H1 (cell line): Measurements from ENCODE around the gene STX2. TPM values are rescaled to one million over a fixed set of nuclear protein-coding genes. Genes with fewer than 3 reads are reported as not detected.

Experiments
- CTCF ChIA-PET: fragments of 300-600 bp; sonication (Branson Sonifier 250); formaldehyde crosslinking; loops from one replicate; lab custom pipeline; 2021; ENCODE audit not compliant: partially characterized antibody; lab: Charles Lee
- POLR2A ChIA-PET: fragments of 300-600 bp; sonication (Branson Sonifier 250); formaldehyde crosslinking; loops from one replicate; lab custom pipeline; 2021; ENCODE audit warnings: inconsistent platforms; ENCODE audit not compliant: partially characterized antibody; lab: Charles Lee
- DNase-seq, 2 experiments: peaks; one replicate each; pipeline versions ENCODE4 v3.0.0 to v3.0.0-alpha.2; 2010 to 2022; ENCODE audit warnings: low spot score in 2 of 2, low read depth in 1 of 2, mixed read lengths in 1 of 2
- FAIRE-seq: peaks from 2 replicates; lab custom pipeline; 2011; peaks lifted over from hg19 to GRCh38; lab: Jason Lieb, UNC
- H2AFZ ChIP-seq: 2 replicates; pipeline ENCODE4 v1.8.1; 2012; ENCODE audit warnings: low read length, inconsistent platforms
- H2AK5ac ChIP-seq: 2 replicates; pipeline ENCODE4 v1.6.1; 2013; ENCODE audit warnings: low read depth, low read length
- H2BK120ac ChIP-seq: replicated peaks from 2 replicates; pipeline ENCODE3; 2013; ENCODE audit warnings: low read depth, low read length, inconsistent platforms
- H2BK12ac ChIP-seq: 2 replicates; pipeline ENCODE4 v1.6.1; 2013; ENCODE audit warnings: low read depth, low read length
- H2BK15ac ChIP-seq: 2 replicates; pipeline ENCODE4 v1.6.1; 2013; ENCODE audit warnings: low read length
- H2BK20ac ChIP-seq: 2 replicates; pipeline ENCODE4 v1.6.1; 2013; ENCODE audit warnings: low read length
- H2BK5ac ChIP-seq: 2 replicates; pipeline ENCODE4 v1.6.1; 2013; ENCODE audit warnings: low read depth, low read length
- H3K14ac ChIP-seq: 2 replicates; pipeline ENCODE4 v1.6.1; 2013; ENCODE audit warnings: inconsistent platforms; ENCODE audit not compliant: insufficient read length
- H3K18ac ChIP-seq: 2 replicates; pipeline ENCODE4 v1.6.1; 2013; ENCODE audit warnings: low read length; ENCODE audit errors: extremely low read depth
- H3K23ac ChIP-seq: 2 replicates; pipeline ENCODE4 v1.6.1; 2013; ENCODE audit warnings: inconsistent platforms; ENCODE audit not compliant: insufficient read length
- H3K23me2 ChIP-seq: 2 replicates; pipeline ENCODE4 v1.6.1; 2013; ENCODE audit warnings: low read depth, low read length
- H3K27ac ChIP-seq: 2 replicates; pipeline ENCODE4 v1.6.1; 2011; ENCODE audit warnings: low read depth, low read length, inconsistent platforms
- H3K27me3 ChIP-seq, 4 experiments: replicated peaks in 1 of 4; 1 replicate in 1 of 4; 2 replicates in 3 of 4; pipeline versions ENCODE4 v1.6.1 to v1.8.1; 2011 to 2013; ENCODE audit warnings: low read length in 3 of 4, mild to moderate bottlenecking in 3 of 4, inconsistent platforms in 2 of 4, mixed read lengths in 2 of 4, moderate library complexity in 1 of 4; ENCODE audit not compliant: control insufficient read depth in 3 of 4, insufficient read depth in 3 of 4; ENCODE audit errors: extremely low read depth in 1 of 4
- H3K36me3 ChIP-seq, 4 experiments: 2 replicates each; pipeline versions ENCODE4 v1.6.1 to v1.8.1; 2011 to 2013; ENCODE audit warnings: mild to moderate bottlenecking in 4 of 4, low read length in 3 of 4, moderate library complexity in 2 of 4, control low read depth in 1 of 4, inconsistent platforms in 1 of 4; ENCODE audit not compliant: insufficient read depth in 4 of 4, control insufficient read depth in 2 of 4
- H3K4ac ChIP-seq: replicated peaks from 2 replicates; pipeline ENCODE3; 2013; ENCODE audit warnings: low read length, low read depth, mixed read lengths, inconsistent platforms; ENCODE audit not compliant: insufficient read length
- H3K4me1 ChIP-seq, 4 experiments: replicated peaks in 1 of 4; 1 replicate in 1 of 4; 2 replicates in 3 of 4; pipeline versions ENCODE4 v1.6.1 to v1.8.1; 2011 to 2013; ENCODE audit warnings: low read length in 3 of 4, inconsistent platforms in 2 of 4, mixed read lengths in 1 of 4; ENCODE audit not compliant: insufficient read depth in 4 of 4, control insufficient read depth in 3 of 4
- H3K4me2 ChIP-seq, 2 experiments: 2 replicates each; pipeline versions ENCODE4 v1.6.1 to v1.8.1; 2011 to 2013; ENCODE audit warnings: low read depth in 2 of 2, low read length in 2 of 2, control low read depth in 1 of 2, inconsistent platforms in 1 of 2, mild to moderate bottlenecking in 1 of 2; ENCODE audit not compliant: insufficient read depth in 1 of 2
- H3K4me3 ChIP-seq, 4 experiments: fragments of 200-600, 300-600 bp in 1 of 4; sonication (generic), shearing (Covaris generic), sonication (Bioruptor Twin) in 1 of 4; 2 replicates each; pipeline versions ENCODE4 v1.5.1 to v1.8.1; 2011 to 2016; ENCODE audit warnings: low read length in 4 of 4, low read depth in 3 of 4, control low read depth in 2 of 4, inconsistent platforms in 2 of 4, mild to moderate bottlenecking in 2 of 4, mixed read lengths in 1 of 4, moderate library complexity in 1 of 4; ENCODE audit not compliant: insufficient read depth in 2 of 4; ENCODE audit errors: extremely low read depth in 1 of 4
- H3K56ac ChIP-seq: replicated peaks from 2 replicates; pipeline ENCODE3; 2013; ENCODE audit warnings: low read depth, mild to moderate bottlenecking, mixed read lengths, low read length, inconsistent platforms; ENCODE audit not compliant: insufficient read length
- H3K79me1 ChIP-seq: 2 replicates; pipeline ENCODE4 v1.6.1; 2013; ENCODE audit warnings: low read depth, low read length, control low read depth
- H3K79me2 ChIP-seq, 2 experiments: 2 replicates each; pipeline versions ENCODE4 v1.6.1 to v1.8.1; 2012 to 2013; ENCODE audit warnings: low read length in 2 of 2, mild to moderate bottlenecking in 2 of 2, inconsistent platforms in 1 of 2; ENCODE audit not compliant: insufficient read depth in 2 of 2, control insufficient read depth in 1 of 2
- H3K9ac ChIP-seq, 4 experiments: replicated peaks in 1 of 4; 1 replicate in 1 of 4; 2 replicates in 3 of 4; pipeline versions ENCODE4 v1.6.1 to v1.8.1; 2011 to 2013; ENCODE audit warnings: low read depth in 3 of 4, low read length in 3 of 4, control low read depth in 2 of 4, mild to moderate bottlenecking in 2 of 4, moderate library complexity in 2 of 4, inconsistent platforms in 1 of 4; ENCODE audit errors: extremely low read depth in 1 of 4
- H3K9me3 ChIP-seq, 2 experiments: 2 replicates each; pipeline versions ENCODE4 v1.6.1 to v1.8.1; 2012 to 2013; ENCODE audit warnings: mild to moderate bottlenecking in 2 of 2, moderate library complexity in 2 of 2, control low read depth in 1 of 2, inconsistent platforms in 1 of 2, low read depth in 1 of 2, low read length in 1 of 2, mixed read lengths in 1 of 2; ENCODE audit not compliant: insufficient read depth in 2 of 2
- H4K20me1 ChIP-seq, 2 experiments: replicated peaks in 1 of 2; 2 replicates each; pipeline versions ENCODE3 to v1.8.1; 2011 to 2013; ENCODE audit warnings: inconsistent platforms in 2 of 2, low read length in 2 of 2, mild to moderate bottlenecking in 1 of 2; ENCODE audit not compliant: insufficient read depth in 2 of 2, control insufficient read depth in 1 of 2
- H4K5ac ChIP-seq: 2 replicates; pipeline ENCODE4 v1.6.1; 2013; ENCODE audit warnings: low read length, low read depth, mixed read lengths, inconsistent platforms; ENCODE audit not compliant: insufficient read length
- H4K8ac ChIP-seq: 2 replicates; pipeline ENCODE4 v1.8.0; 2013; ENCODE audit warnings: mild to moderate bottlenecking, moderate library complexity, low read length, inconsistent platforms; ENCODE audit not compliant: insufficient read depth; ENCODE audit errors: extremely low read depth
- H4K91ac ChIP-seq: replicated peaks from 2 replicates; pipeline ENCODE3; 2013; ENCODE audit warnings: low read length, mixed read lengths, inconsistent platforms; ENCODE audit not compliant: insufficient read length
- ATF3 ChIP-seq: IDR thresholded peaks from 2 replicates; pipeline ENCODE4 v1.6.1; 2011; ENCODE audit warnings: low read depth, mild to moderate bottlenecking, low read length; ENCODE audit not compliant: insufficient read depth
- CHD1 ChIP-seq: IDR thresholded peaks from 2 replicates; pipeline ENCODE4 v1.6.1; 2012; ENCODE audit warnings: low read depth, low read length, improper control_type of control experiment
- EZH2 ChIP-seq: fragments of 200-600 bp; sonication (generic); IDR thresholded peaks from 2 replicates; pipeline ENCODE4 v1.7.1; 2012; ENCODE audit warnings: low read depth, mild to moderate bottlenecking, moderate library complexity, low read length, inconsistent platforms; ENCODE audit not compliant: severe bottlenecking
- JUND ChIP-seq: IDR thresholded peaks from 2 replicates; pipeline ENCODE4 v1.6.1; 2011; ENCODE audit warnings: mild to moderate bottlenecking, improper control_type of control experiment, low read length
- KDM4A ChIP-seq: IDR thresholded peaks from one replicate; pipeline ENCODE4 v1.7.1; 2012; ENCODE audit warnings: low read depth, mild to moderate bottlenecking, moderate library complexity, low read length, inconsistent platforms; ENCODE audit not compliant: severe bottlenecking
- POLR2A ChIP-seq, 2 experiments: IDR thresholded peaks; 1 replicate in 1 of 2; 2 replicates in 1 of 2; pipeline ENCODE4 v1.6.1; 2011; ENCODE audit warnings: low read depth in 2 of 2, low read length in 2 of 2, mild to moderate bottlenecking in 2 of 2; ENCODE audit errors: control extremely low read depth in 1 of 2
- SP1 ChIP-seq: IDR thresholded peaks from 2 replicates; pipeline ENCODE4 v1.6.1; 2011; ENCODE audit warnings: low read depth, low read length
- SP4 ChIP-seq: IDR thresholded peaks from 2 replicates; pipeline ENCODE4 v1.6.1; 2012; ENCODE audit warnings: low read length, inconsistent platforms
- TAF7 ChIP-seq: optimal IDR thresholded peaks from 2 replicates; pipeline ENCODE3; 2011; ENCODE audit warnings: low read depth, mild to moderate bottlenecking, inconsistent platforms, low read length, moderate library complexity, borderline replicate concordance
- TCF12 ChIP-seq: IDR thresholded peaks from 2 replicates; pipeline ENCODE4 v1.6.1; 2011; ENCODE audit warnings: low read depth, mild to moderate bottlenecking, low read length
- TEAD4 ChIP-seq: IDR thresholded peaks from 2 replicates; pipeline ENCODE4 v1.6.1; 2012; ENCODE audit warnings: low read depth, low read length, inconsistent platforms, mixed read lengths
- WGBS, 2 experiments: shearing (Covaris generic) in 1 of 2; methylation state at CpG; one replicate each; pipeline versions ENCODE4 v1.1.6 to v1.1.7; 2013 to 2015; ENCODE audit warnings: low lambda C conversion rate in 2 of 2, mixed read lengths in 2 of 2, inconsistent platforms in 1 of 2, low coverage in 1 of 2, missing lambda C conversion rate in 1 of 2; ENCODE audit not compliant: insufficient replicate concordance in 2 of 2, insufficient coverage in 1 of 2, insufficient read length in 1 of 2; ENCODE audit errors: extremely low coverage in 1 of 2, missing lambda C conversion rate in 1 of 2; 5-methylcytosine and 5-hydroxymethylcytosine counted together
- polyA plus RNA-seq, 7 experiments: library from polyadenylated mRNA; depleted of rRNA in 3 of 7; stranded (reverse) in 5 of 7; unstranded in 2 of 7; fragments of >200 nt in 5 of 7; fragments of 200-250 nt in 2 of 7; gene quantifications; 1 replicate in 5 of 7; 2 replicates in 1 of 7; 4 replicates in 1 of 7; pipeline versions ENCODE4 v1.2.1 to v1.2.3, GENCODE V29; 2011 to 2013; ENCODE audit warnings: missing spikeins in 2 of 7, mixed read lengths in 2 of 7
- total RNA-seq: library from RNA; stranded (reverse); fragmentation: NEBNext Ultra II Directional; extraction: Animal tissue kit (Norgen Biotek cat#: 25700); gene quantifications from 2 replicates; pipeline ENCODE4 v1.2.1, GENCODE V29; 2021

STX2 gene
- total and polyA plus RNA-seq, 2 of the 8 experiments (the other 6 are each of a cell fraction or from before 2014, with no cell fraction given): 20.0 to 26.3 TPM

GRCh38 chr12:130871286-130872178 lies 32.5 kb upstream of the STX2 start, which contains the start of gene RAN:
Gene RAN, plus strand, starts transcription at chr12:130872066. Its CDS starts 528 bp downstream, at chr12:130872594.
- FAIRE-seq (no peak), DNase-seq (peak; percentile 71 to 87)
- Histone ChIP-seq H3K56ac (peak within 1 kb of the TSS; percentile 93), H2BK120ac (no peak within 1 kb of the TSS), H4K91ac (peak within 1 kb of the TSS; percentile 99), H3K27me3 (no peaks in the 10 kb centered on the region), H3K4me3 (peak within 1 kb of the TSS; percentile 84 to 98 (median 90)), H3K14ac (peak within 1 kb of the TSS; percentile 72), H4K20me1 (peaks cover 2 to 6% of the 10 kb centered on the region in 2 experiments), H3K9ac (peak within 1 kb of the TSS; percentile 97 to 100 (median 98)), H3K23me2 (peaks cover 4% of the 10 kb centered on the region; the same call in 1 of the 2 replicates), H3K18ac (peak within 1 kb of the TSS; percentile 92), H4K5ac (peak within 1 kb of the TSS; percentile 98), H2AFZ (no peak within 1 kb of the TSS), H3K4ac (peak within 1 kb of the TSS; percentile 94), H2BK12ac (peak within 1 kb of the TSS; percentile 85), H3K27ac (peak within 1 kb of the TSS; percentile 95), H3K9me3 (no peaks in the 10 kb centered on the region), H3K79me2 (peaks cover 6 to 30% of the 10 kb centered on the region in 2 experiments), H3K4me1 (peaks cover 0 to 3% (median 3%) of the 10 kb centered on the region in 4 experiments; a peak in 4 of 7 replicates), H4K8ac (peak within 1 kb of the TSS; percentile 100), H3K4me2 (peak within 1 kb of the TSS; percentile 84 to 95), H2BK15ac (0 out of 2 replicates have a peak within 1 kb of the TSS, but pooled peaks have one; percentile 12), H2AK5ac (peak within 1 kb of the TSS; percentile 79; the same call in 1 of the 2 replicates), H3K23ac (no peak within 1 kb of the TSS), H3K79me1 (no peaks in the 10 kb centered on the region), H2BK5ac (peak within 1 kb of the TSS; percentile 90), H2BK20ac (no peak within 1 kb of the TSS), H3K36me3 (peaks cover 23 to 40% (median 38%) of the 10 kb centered on the region in 4 experiments)
- CTCF ChIA-PET: interaction anchor here (0.9 to 2.9 kb wide), 13 partner anchors 13 to 98 kb away, joined by 3 to 30 read pairs (median 4); no protein-coding TSS in a partner anchor
- POLR2A ChIA-PET: interaction anchor here (0.6 to 3.4 kb wide), 18 partner anchors 8 to 1041 kb away, joined by 3 to 33 read pairs (median 6); partner anchors contain the start of gene STX2
- 20% methylated on average over 61 of the region's 118 CpGs; no CpG with 5 or more reads in 1 of the 2 experiments for WGBS, 2 experiments
- TF ChIP-seq TCF12: no peak
- TF ChIP-seq POLR2A (IDR thresholded peaks at IDR 0.05; ENCODE audit: control extremely low read depth in 1 of 2, low read depth in 2 of 2, low read length in 2 of 2): peak; percentile 69 to 90
- TF ChIP-seq CHD1: no peak
- TF ChIP-seq TAF7: peak; percentile 90
- TF ChIP-seq SP4: no peak
- no peak for TF ChIP-seq ATF3
- no peak for TF ChIP-seq KDM4A
- TF ChIP-seq TEAD4: no peak; the same call in 1 of the 2 replicates
- no peak for TF ChIP-seq EZH2
- TF ChIP-seq JUND: no peak
- TF ChIP-seq SP1: no peak
